Islet precursor cell (in vitro differentiated cells): ENCODE data around the gene MGLL.

ENCODE experiments used
- DNase-seq: peaks from one replicate; pipeline ENCODE4 v3.0.0-alpha.2; 2018

Gene MGLL

GRCh38 chr3:127833281-127834032, 11.1 kb upstream of the MGLL start:
- peak; percentile 12 for DNase-seq

- peak; percentile 75 for DNase-seq
Measured at GRCh38 chr3:127831723-127832172, 9.4 kb upstream of the MGLL start.

GRCh38 chr3:127829537-127829936, 7.2 kb upstream of the MGLL start:
- no peak for DNase-seq

DNA sequence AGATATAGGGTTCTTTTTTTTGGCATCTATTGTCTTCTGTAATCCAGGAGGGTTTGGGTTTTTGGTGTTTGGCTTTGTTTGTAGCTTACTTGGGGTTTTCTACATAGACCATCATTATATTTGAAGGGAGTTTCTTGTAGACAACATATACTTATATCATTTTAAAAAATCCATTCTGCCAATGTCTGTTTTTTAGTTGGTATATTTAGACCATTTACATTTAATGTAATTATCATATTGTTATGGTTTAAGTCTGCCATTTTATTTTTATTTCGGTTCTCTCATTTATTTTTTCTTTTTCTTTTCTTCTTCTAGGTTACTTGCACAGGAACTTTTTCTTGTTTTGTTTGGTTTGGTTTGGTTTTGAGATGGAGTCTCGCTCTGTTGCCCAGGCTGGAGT, 5.5 kb upstream of the MGLL start:
- DNase-seq = no peak

- DNase-seq = peak; percentile 19
Measured at GRCh38 chr3:127825756-127826155, 3.4 kb upstream of the MGLL start.

DNA sequence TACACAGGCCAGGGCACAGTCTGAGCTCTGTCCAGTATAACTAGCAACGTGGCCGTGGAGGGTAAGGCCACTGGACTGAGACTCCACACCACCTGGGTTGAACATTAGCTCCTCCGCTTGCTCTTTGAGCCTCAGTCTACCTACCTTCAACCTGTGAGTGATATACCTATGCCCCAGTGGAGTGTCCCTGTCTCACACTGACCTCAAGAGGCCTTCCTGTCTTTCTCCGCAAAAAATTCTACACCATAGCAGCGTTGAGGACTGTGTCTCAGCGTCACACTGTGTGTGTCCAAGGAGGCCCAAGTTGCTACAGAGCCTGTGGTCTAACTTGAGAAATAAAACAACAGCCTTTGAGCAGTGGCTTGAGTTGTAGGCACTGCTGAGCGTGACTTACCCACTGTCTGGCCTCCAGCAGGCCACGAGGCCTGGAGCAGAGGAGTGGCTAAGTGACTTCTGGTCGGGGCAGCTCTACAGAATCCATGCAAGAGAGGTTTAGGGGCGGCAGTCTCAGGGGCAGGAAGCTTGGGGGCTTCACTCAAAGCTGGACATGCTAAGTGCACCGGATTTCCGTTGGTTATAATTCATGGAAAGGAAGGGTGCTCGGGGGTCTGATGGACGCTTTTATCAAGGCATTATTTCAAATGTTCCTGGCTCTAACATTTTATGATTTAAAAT, 2.0 kb upstream of the MGLL start:
- peak; percentile 44 for DNase-seq

DNA sequence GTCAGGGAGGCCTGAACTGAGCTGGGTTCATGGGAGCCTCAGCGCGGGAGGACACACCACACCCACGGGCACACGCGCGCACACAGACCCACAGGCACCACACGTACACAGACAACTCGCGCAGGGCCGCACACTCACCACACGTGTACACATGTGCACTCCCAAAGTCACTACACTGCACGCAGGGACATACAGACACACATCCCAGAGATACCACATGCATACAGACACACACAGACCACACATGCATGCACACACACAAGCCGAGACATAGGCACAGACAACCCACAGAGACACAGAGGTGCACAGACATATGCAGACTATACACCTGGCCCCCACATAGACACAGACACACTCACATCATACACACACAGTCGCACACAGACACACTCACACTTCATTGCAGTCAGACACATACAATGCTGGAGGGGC, 1.1 kb upstream of the MGLL start:
- peak; percentile 52 for DNase-seq

GRCh38 chr3:127822682-127823425, 539 bp upstream of the MGLL start:
- peak; percentile 55 for DNase-seq

GRCh38 chr3:127821394-127821793, 921 bp downstream of the MGLL start:
- DNase-seq = peak; percentile 39

DNA sequence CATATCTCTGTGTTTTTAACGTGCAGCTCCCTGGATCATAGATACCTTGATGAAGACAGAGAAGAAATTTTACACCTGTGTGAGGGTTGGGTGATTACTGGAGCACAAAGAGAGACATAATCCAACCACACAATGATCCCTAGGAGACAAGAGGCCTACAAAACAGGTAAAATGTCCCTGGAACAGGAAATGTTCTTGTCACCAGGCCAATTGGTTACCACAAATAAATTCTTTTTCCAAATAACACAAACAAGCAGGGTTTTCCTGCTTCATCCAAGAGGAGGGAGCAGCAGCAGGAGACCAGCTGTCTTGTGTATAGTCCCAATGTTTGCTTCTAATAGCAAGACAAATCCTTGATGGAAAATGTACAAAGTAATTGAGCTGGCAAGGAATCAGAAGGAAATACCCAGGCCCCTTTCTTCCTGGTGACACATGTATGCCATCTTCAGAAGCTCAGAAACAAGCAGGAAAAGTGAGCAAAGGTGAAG, 1.4 kb downstream of the MGLL start:
- DNase-seq = peak; percentile 18

GRCh38 chr3:127820221-127820825, 2.0 kb downstream of the MGLL start:
- peak; percentile 55 for DNase-seq

GRCh38 chr3:127819656-127820055, 2.7 kb downstream of the MGLL start:
- peak; percentile 44 for DNase-seq

DNA sequence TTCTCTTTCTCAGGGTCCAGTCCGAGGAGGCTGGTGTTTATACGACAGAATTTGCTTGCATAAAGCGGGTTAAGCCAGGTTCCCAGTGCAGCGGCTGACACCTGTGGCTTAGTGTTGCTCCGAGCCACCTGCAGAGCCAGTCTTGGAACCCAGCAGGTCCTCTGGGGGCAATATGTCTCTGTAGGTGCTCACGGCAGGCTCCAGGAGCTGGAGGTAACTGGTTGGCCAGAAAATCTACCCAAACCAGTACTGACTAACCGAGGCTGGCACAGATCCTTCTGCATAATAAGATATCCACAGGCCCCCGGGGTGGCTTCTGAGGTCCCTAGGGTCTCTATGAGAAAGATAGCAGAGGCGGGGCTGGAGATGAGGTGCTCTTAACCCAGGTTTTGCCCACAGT, 3.2 kb downstream of the MGLL start:
- peak; percentile 53 for DNase-seq

DNA sequence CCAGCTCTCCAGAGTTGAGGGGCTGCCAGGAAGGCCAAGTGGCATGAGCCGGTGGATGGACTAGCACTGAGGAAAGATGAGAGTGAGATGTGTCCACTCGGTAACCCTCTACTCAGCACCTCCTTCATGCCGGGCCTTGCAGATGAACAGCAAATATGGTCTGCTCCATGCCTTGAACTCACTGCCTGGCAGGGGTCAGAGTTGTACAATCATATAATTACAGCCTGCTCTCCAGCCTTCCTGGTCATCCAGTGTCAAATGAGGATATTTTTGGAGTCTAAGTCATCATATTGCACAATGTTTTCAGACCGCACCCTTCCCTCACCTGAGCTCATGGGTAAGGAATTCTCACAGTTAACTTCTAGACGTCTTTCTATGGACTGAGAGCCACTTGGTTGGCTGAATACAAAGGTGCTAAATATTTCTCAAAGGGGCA, 4.9 kb downstream of the MGLL start:
- DNase-seq = peak; percentile 73

DNA sequence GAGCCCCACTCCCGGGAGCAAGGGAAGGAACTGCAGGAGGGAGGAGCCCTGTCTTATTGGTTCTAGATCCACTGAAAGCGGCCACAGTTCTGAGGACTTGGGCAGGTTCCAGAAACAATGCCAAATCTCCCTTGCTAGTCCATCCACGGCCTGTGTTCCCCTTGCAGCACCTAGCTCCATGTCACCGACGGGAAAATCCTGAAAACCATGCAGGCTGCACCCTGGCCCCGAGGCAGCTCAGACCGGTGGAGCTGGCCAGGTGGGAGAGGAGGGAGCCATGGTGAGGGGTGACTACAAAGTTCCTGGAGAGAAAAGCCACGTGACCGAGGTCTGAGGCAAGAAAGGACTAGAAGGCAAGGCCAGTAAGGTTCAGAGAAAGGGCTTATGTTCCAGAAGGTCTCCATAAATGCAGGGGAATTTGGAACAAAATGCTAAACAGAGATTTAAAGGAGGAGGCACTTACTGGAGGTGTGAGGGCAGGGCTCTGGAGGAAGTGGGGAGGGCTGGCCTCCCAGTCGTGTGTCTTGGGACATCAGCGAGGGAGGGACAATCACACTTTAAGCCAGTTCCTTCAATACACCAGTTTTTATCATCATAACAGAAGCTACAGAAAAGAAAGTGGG, 5.4 kb downstream of the MGLL start:
- DNase-seq = peak; percentile 62

- DNase-seq = peak; percentile 32
Measured at GRCh38 chr3:127815641-127816605, 6.4 kb downstream of the MGLL start.

GRCh38 chr3:127815001-127815400, 7.3 kb downstream of the MGLL start:
- peak; percentile 20 for DNase-seq

GRCh38 chr3:127814325-127814781, 8.0 kb downstream of the MGLL start:
- no peak for DNase-seq

DNA sequence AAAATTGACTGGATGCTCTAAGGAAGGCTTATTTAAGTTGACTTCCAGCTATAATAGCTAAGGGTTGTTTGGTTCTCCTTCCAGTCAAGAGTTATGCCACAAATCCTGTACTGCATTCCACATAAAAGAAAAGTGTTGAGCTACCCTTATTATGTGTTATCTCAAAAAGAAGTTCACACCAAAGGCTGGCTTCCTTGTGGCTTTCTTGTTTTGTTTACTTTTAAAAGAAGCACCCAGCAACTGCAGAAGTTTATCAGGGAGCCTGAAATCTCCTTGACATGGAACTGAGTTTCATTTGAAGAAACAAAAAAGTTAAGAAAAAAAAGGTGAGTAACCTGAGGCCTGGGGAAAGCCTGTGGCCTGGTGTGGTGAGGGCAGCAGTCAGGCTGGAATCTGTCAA, 10.2 kb downstream of the MGLL start:
- DNase-seq = no peak

DNA sequence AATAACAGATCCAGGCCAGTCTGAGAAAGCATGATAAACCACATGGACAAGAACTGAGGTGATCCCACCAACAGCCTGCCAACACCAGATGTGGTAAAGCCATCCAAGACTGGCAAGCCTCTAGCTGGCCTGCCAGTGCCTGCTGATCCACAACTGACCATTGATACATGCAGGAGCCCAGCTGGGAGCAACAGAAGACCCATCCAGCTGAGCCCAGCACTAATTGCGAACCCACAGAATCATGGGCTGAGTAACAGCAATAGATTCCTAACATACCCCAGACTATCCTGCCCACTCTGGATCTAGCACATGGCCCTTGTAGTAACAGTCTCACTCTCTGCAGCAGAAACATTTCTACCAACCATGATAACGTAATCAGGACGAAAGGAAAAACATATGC, 10.6 kb downstream of the MGLL start:
- no peak for DNase-seq

GRCh38 chr3:127809611-127810010, 12.7 kb downstream of the MGLL start:
- DNase-seq = no peak
